ENCODE measurements around the gene CEP41.

Gene CEP41

GRCh38 chr7:130417213-130417612 lies 23.6 kb downstream of the CEP41 start:
- DNase-seq (ENCODE audit: low spot score), result no peak

- no peak for DNase-seq (ENCODE audit: low spot score)
Observed at GRCh38 chr7:130415006-130415405, 25.8 kb downstream of the CEP41 start.

DNA sequence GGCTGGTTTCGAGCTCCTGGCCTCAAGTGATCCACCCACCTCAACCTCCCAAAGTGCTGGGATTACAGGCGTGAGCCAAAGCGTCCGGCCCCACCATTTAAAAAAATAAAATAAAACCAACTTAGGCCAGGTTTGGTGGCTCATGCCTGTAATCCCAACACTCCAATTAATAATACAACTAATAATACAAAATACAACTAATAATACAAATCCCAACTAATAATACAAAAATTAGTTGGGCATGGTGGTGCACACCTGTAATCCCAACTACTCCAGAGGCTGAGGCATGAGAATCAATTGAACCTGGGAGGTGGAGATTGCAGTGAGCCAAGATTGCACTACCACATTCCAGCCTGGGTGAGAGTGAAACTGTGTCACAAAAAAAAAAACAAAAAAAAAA lies 27.6 kb downstream of the CEP41 start:
- DNase-seq (ENCODE audit: low spot score), result no peak

GRCh38 chr7:130410868-130411541 lies 29.8 kb downstream of the CEP41 start:
- DNase-seq (ENCODE audit: low spot score), result no peak

DNA sequence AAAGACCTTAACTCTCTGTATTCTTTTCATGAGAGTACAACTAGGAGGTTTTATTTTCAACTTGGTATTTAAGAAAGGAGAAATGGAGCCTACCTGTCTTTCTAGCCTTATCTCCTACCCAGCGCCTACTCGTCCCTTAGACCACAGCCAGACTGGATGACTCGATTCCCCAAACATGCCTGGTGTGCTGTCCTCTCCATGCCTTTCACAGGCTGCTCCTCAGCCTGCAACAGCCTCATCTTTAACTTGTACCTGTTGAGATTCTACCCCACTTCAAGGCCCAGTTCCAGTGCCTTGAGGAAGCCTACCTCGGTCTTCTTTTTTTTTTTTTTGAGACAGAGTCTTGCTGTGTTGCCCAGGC lies 31.1 kb downstream of the CEP41 start:
- no peak for DNase-seq (ENCODE audit: low spot score)

DNA sequence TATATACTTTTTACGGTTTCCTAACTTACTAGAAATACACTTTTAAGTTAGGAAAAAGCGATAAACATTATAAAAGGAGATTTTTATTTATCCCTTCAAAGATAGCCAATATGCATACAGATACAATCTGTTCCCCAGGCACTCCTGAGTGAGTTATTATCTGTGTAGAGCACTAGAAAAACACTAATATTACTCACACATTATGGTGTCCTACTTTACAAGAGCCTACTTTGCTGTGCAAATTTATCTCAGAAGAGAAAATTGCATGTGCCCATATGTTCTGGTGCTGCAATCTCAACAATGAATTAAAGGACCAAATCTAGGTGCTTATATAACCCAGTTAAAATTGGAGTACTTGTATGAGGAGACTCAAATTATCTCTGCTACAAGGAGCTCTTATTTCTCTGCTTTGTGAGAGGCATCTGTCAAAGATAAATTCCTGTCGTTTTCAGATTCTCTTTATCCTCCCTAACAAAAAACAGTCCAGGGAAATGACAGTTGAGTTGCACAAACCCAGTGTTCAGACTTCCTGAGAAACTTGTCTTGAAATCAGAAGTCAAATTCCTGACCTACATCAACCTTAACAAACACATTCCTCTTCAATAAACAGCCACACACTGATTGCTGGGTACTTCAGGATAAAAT lies 31.6 kb downstream of the CEP41 start:
- no peak for DNase-seq (ENCODE audit: low spot score)

GRCh38 chr7:130405003-130405402 lies 35.8 kb downstream of the CEP41 start:
- no peak for DNase-seq (ENCODE audit: low spot score)

DNA sequence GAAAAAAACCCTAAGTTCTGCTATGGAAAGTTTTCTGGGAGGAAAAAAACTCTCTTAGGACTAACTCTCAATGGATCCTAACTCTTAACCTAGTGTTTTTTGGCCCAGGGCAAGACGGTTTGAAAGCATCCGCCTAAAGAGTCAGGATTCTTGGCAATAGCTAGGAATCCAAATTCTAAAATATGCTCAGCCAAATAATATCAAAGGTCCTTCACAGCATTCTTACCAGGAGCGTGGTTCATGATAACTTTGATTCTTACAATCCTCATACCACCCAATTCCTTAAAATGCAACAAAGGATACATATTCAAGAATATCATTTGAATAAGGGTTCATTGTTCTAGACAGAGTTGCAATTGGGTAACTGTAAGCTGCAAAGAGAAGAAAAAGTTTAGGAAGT lies 39.2 kb downstream of the CEP41 start:
- DNase-seq (ENCODE audit: low spot score), result no peak

DNA sequence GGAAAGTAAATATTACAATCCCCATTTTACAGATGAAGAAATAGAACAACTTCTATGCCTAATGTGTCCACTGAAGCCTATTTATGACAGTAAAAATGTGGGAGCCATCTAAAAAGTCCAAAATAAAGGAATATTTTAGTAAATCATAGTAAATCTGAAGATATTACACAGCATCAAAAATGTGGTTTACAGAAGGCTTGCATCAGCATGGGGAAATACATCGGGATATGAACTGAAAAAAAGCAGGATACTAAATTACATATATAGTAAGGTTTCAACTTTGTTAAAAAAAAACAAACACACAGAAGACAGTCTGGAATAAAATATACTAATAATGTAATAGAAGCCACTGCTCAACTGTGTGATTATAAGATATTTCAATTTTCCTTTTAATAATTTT lies 39.7 kb downstream of the CEP41 start:
- DNase-seq (ENCODE audit: low spot score), result no peak

DNA sequence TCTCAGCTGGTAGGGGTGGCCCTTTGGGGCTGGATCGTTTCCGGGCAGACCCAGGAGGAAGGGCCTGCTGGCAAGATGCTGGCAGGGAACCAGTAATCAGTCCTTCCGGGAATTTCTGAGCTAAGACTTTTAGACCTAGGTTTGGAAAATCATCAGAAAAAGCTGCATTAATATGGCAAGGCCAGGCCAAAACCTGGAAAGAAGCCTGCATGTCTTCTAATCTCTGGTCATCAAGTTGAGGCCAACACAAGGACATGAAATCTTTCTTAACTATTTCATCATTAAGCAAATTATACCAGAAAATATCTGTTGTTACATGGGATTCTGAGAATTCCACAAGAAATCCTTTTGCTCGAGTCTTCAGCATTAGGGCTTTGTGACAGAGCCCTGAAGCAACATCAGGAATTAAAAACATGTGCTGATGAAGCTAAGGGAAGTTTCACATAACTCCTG lies 40.7 kb downstream of the CEP41 start:
- no peak for DNase-seq (ENCODE audit: low spot score)

- no peak for DNase-seq (ENCODE audit: low spot score)
Observed at GRCh38 chr7:130398526-130399090, 42.2 kb downstream of the CEP41 start.

GRCh38 chr7:130397758-130398073 lies 43.1 kb downstream of the CEP41 start:
- DNase-seq (ENCODE audit: low spot score), result no peak

DNA sequence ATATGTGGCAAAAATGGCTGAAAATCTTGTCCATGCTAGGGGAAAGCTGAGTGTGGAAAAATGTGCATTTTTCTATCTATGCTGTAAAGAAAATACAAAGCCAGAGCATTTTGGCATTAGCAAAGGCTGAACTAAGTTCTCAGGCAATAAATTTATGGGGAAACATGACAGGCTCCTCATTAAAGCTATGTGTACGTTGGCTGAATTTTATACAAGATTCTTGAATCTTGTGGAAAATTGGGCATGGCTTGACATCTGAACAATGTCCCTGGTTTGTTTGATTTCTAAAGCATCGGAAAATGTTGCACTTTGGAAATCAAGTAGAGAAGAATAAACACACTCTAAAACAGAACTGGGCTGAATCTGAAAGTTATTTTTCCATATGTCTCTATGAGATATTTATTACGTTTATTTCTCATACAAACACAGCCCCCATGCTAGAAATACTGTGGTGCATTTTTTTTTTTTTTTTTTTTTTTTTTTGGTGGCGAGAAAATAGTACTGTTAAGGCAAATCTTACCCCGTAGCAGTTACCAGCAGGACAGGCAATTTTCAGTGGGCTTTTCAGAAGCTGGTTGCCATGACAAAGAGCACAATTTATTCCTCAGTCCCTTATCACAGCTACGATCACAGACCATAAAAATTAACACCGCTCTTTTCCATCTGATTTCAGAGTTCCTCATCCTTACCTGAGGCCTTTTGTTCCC lies 43.6 kb downstream of the CEP41 start:
- DNase-seq (ENCODE audit: low spot score), result no peak

- DNase-seq (ENCODE audit: low spot score), result no peak
Observed at GRCh38 chr7:130396109-130396508, 44.7 kb downstream of the CEP41 start.

DNA sequence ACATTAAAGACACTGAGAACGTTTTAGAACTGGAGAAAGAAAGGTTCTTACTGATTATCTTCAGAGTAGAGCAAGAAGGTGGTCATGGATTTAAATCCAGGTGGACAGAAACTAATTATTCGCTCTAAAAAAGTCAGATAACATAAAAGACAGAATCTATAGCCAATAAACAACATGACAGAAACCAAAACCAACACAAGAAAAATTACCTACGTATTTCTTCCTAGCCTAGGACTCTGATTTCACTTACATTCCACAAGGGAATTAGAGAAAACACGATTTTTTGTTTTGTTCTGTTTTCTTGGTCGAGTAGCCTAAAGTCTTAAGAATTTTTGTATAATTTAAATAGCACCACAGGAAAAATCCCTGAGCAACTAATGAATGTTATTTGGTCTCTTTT lies 45.4 kb downstream of the CEP41 start:
- no peak for DNase-seq (ENCODE audit: low spot score)

GRCh38 chr7:130394421-130395195 lies 46.2 kb downstream of the CEP41 start:
- no peak for DNase-seq (ENCODE audit: low spot score)

GRCh38 chr7:130393841-130394411 lies 46.9 kb downstream of the CEP41 start:
- no peak for DNase-seq (ENCODE audit: low spot score)

DNA sequence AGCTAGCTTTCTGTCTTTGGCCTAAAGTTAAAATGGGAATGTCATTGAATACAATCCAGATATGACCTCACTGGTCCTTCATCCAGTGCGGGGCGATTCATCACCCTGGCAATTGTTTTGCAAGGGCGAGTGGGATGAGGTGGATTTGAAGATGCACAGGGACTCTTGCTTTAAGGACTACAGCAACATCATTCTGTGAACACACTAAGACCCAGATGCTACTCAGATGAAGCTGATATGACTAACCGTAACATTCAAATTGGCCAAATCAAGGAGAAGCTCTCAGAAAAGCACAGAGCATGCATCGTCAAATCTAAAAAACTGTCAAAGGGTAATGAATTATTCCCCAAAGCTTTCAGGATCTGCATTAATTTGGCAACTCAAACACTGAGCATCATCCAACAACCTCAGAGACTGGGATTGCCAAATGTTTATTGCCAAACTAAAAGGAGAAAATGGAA lies 47.7 kb downstream of the CEP41 start:
- DNase-seq (ENCODE audit: low spot score), result no peak

DNA sequence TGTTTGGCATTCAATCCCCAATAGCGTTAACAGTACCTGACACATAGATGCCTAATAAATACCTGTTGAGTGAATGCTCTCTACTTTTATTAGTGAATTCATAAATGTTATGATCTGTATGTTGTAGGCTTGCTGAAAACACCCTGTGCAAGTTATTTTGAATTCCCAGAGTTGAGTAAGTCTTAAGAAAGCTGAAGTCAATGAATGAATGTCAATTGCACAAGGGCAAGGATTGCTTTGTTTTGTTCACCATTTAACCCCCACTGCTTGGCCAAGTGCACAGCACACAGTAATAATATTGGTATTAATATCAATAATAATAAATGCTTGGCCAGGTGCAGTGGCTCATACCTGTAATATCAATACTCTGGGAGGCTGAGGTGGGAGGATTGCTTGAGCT lies 50.3 kb downstream of the CEP41 start:
- no peak for DNase-seq (ENCODE audit: low spot score)

DNA sequence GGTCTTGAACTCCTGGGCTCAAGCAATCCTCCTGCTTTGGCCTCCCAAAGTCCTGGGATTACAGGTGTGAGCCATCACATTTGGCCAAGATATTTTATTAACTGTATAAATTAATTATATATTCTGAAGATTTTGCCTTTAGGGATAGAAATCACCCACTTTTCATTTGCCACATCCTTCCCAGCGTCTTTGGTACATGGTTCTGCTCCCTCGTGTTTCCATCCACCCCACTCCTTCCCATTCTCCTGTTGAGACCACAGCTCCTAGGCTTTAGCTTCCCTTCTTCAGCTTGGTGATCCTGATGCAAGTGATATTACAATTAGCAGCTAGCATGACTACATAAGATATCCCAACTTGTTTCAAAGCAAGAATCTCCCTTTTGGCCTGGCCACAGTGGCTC lies 52.1 kb downstream of the CEP41 start:
- no peak for DNase-seq (ENCODE audit: low spot score)

DNA sequence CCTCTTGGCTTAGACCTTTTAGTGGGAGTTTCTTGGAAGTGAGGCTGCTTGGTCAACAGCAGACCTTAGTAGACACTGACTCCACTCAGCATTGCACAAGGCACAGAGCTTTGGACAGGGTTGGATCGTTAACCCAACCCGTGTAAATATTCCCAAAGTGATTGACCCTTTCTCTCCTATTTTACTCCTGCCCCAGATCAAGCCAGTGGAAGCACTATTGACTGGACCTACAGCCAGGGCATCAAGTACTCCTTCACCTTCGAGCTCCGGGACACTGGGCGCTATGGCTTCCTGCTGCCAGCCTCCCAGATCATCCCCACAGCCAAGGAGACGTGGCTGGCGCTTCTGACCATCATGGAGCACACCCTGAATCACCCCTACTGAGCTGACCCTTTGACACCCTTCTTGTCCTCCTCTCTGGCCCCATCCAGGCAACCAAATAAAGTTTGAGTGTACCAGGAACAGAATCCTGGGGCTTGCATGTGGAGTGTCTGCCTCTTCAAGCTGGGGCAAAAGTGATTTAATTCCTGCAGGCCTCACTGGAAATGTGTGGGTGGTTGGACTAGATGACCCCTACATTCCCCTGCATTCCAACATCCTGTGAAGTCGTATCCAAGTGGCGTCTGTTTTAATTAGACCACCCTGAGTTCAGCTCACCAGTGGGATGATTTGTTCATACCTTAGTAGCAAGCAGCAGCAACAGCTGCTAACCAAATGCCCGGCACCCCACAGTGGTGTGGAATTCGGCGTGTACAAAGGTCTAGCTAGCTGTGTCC lies 53.0 kb downstream of the CEP41 start:
- DNase-seq (ENCODE audit: low spot score), result no peak
